SK-N-MC (cell line): Measurements from ENCODE around the gene CNST.

Experiments
- DNase-seq: peaks from one replicate; pipeline ENCODE4 v3.0.0-alpha.2; 2011; ENCODE audit warnings: low read depth, low spot score
- H3K27ac ChIP-seq: fragments of 200-600 bp; sonication (generic); 2 replicates; pipeline ENCODE4 v1.5.1; 2016; ENCODE audit warnings: mixed run types
- H3K36me3 ChIP-seq: fragments of 200-600 bp; sonication (generic); 2 replicates; pipeline ENCODE4 v1.6.1; 2017; ENCODE audit warnings: antibody characterized with exemption, low read length, mixed read lengths; ENCODE audit not compliant: insufficient read depth
- H3K4me3 ChIP-seq: fragments of 200-600 bp; sonication (generic); 2 replicates; pipeline ENCODE4 v1.5.1; 2016
- H3K9ac ChIP-seq: fragments of 200-600 bp; sonication (generic); 2 replicates; pipeline ENCODE4 v1.8.0; 2017; ENCODE audit warnings: mixed run types, mixed read lengths; ENCODE audit not compliant: insufficient read length
- H3K9me3 ChIP-seq: fragments of 200-600 bp; sonication (generic); 2 replicates; pipeline ENCODE4 v1.6.1; 2017; ENCODE audit warnings: low read depth, mild to moderate bottlenecking, antibody characterized with exemption, low read length, moderate library complexity, mixed read lengths
- EZH2 ChIP-seq: fragments of 200-600 bp; sonication (generic); IDR thresholded peaks from one replicate; pipeline ENCODE4 v1.6.1; 2017; ENCODE audit warnings: antibody characterized with exemption
- FOXP2 ChIP-seq: optimal IDR thresholded peaks from 2 replicates; pipeline ENCODE3; 2011; ENCODE audit warnings: mild to moderate bottlenecking, moderate library complexity; ENCODE audit not compliant: insufficient read depth; ENCODE audit errors: extremely low read length, control extremely low read depth
- POLR2AphosphoS5 ChIP-seq: IDR thresholded peaks from 2 replicates; pipeline ENCODE4 v1.6.1; 2012; ENCODE audit warnings: mild to moderate bottlenecking, low read depth, low read length, borderline replicate concordance

The CNST gene, protein sequence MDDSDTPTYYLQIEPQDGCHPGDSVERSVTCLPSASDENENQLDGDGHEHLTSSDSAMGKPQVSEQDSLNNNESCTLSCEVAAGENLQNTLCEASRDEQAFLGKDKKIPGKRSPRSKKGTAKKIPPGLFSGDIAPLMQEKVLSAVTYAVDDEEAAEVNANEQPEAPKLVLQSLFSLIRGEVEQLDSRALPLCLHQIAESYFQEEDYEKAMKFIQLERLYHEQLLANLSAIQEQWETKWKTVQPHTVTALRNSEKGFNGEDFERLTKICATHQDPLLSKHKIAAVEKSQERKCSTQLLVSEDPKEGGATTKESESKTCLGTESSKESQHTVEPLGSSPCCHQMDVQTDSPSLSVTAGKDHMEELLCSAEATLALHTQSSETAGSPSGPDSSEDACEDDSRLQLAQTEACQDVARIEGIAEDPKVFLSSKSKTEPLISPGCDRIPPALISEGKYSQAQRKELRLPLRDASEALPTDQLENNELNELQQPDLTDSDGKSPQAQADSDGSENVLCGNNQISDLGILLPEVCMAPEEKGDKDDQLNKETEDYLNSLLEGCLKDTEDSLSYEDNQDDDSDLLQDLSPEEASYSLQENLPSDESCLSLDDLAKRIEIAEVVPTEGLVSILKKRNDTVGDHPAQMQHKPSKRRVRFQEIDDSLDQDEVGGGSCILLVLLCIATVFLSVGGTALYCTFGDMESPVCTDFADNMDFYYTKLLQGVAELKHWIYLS

DNA sequence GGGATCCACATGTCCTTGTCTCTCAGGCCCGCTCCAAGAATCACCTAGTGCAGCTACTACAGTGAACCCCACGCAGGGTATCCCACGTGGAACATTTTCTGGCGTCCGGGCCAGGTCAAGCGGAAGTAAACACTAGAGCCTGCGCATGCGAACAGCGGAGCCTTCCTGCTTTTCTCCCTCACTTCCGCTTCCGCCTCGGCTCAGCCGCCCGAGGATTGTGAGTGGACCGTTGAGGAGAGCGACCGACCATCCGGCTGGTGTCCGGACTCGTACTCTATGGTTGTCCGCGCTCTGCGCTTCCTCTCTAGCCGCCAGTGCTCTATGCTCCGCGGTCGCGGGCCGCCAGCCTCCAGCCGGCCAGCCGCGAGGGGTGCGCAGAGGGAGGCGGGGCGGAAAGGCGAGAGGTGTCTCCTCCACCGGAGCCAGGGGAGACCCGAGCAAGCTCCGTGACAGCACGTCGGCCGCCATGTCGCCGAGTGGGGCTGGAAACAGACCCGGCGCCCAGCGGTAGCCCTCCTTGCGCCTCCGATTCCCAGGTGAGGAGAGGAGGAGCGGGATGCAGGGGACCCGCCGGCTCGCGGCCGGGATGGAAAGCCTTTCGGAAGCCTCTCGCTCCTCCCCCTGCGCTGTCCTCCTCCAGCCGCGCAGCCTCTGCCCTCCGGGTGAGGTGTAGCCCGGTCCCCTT lies at the start of gene CNST, which contains the start of gene TFB2M:
CNST (plus strand) TSS at position 329 of the 685 bp plus-strand sequence. CDS start 25,107 bp downstream, outside the sequence.
TFB2M (minus strand) TSS at position 134 of the 685 bp plus-strand sequence; CDS start at position 11, 123 bp downstream.
- DNase-seq = peak; percentile 65
- TF ChIP-seq POLR2AphosphoS5 (peak; percentile 84), EZH2 (no peak)
- Histone ChIP-seq H3K27ac (peak within 1 kb of the TSS; percentile 52; the same call in 1 of the 2 replicates), H3K9me3 (no peaks in the 10 kb centered on the region), H3K4me3 (peak within 1 kb of the TSS; percentile 95), H3K36me3 (peaks cover 10% of the 10 kb centered on the region; the same call in 1 of the 2 replicates), H3K9ac (peak within 1 kb of the TSS; percentile 92)

GRCh38 chr1:246517391-246517790 lies 48.9 kb upstream of the CNST start:
- H3K9me3 ChIP-seq = no peaks in the 10 kb centered on the region; the same call in none of the 2 replicates
- H3K27ac ChIP-seq = no peak overlapping the region
- no peak for TF ChIP-seq FOXP2
- TF ChIP-seq EZH2 = no peak
- no peak for TF ChIP-seq POLR2AphosphoS5
- no peaks in the 10 kb centered on the region for H3K36me3 ChIP-seq
- no peak overlapping the region for H3K4me3 ChIP-seq
- no peak overlapping the region for H3K9ac ChIP-seq
- no peak for DNase-seq

GRCh38 chr1:246518456-246519205 lies 47.6 kb upstream of the CNST start:
- Histone ChIP-seq H3K4me3 (no peak overlapping the region), H3K9me3 (no peaks in the 10 kb centered on the region; the same call in none of the 2 replicates), H3K36me3 (no peaks in the 10 kb centered on the region), H3K27ac (no peak overlapping the region), H3K9ac (no peak overlapping the region)
- TF ChIP-seq POLR2AphosphoS5 = no peak
- TF ChIP-seq FOXP2 = no peak
- TF ChIP-seq EZH2 = no peak
- no peak for DNase-seq

DNA sequence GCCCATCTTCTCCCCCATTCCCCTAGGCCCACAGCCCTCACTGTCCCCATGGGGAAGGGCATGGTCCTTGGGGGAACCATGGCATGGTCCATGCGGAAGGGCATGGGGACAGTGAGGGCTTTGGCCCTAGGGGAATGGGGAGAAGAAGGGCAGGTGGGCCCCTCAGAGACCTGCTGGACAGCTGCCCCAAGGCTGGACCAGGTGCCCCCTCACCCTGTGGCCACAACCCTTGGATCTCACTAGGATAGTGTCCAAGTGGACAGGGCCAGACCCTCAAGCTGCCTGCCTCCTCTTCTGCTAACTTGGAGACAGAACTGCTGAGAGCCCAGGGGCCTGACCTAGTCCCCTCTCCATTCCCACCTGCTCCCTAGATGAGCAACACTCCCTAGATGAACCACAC lies 46.7 kb upstream of the CNST start:
- H3K9me3 ChIP-seq = no peaks in the 10 kb centered on the region; the same call in none of the 2 replicates
- H3K9ac ChIP-seq = no peak overlapping the region
- H3K27ac ChIP-seq = no peak overlapping the region
- no peak for DNase-seq
- no peaks in the 10 kb centered on the region for H3K36me3 ChIP-seq
- no peak for TF ChIP-seq POLR2AphosphoS5
- no peak for TF ChIP-seq EZH2
- TF ChIP-seq FOXP2 = no peak
- no peak overlapping the region for H3K4me3 ChIP-seq

DNA sequence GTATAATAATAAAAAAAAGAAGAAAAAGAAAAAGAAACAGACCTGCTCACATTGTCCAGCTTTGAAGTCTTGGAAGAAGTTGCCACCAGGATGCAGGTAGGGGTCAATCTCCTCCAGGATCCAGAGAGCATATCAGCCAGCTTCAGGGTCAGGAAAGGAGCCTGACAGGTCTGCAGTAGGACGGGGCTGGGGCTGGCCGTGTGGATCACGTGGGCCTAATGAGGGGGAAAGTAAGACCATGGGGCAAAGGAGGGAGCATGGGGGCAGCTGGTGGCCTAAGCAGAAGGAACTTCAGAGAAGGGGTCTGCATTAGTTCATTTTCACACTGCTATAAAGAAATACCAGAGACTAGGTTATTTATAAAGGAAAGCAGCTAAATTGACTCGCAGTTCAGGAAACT lies 39.9 kb upstream of the CNST start:
- Histone ChIP-seq H3K36me3 (no peaks in the 10 kb centered on the region), H3K27ac (no peak overlapping the region), H3K4me3 (no peak overlapping the region), H3K9me3 (peaks cover 4% of the 10 kb centered on the region; the same call in 1 of the 2 replicates), H3K9ac (no peak overlapping the region)
- DNase-seq = no peak
- TF ChIP-seq FOXP2 (no peak), POLR2AphosphoS5 (no peak), EZH2 (no peak)

GRCh38 chr1:246526915-246527314 lies 39.3 kb upstream of the CNST start:
- no peak overlapping the region for H3K27ac ChIP-seq
- no peaks in the 10 kb centered on the region for H3K36me3 ChIP-seq
- H3K9me3 ChIP-seq = peaks cover 4% of the 10 kb centered on the region; the same call in 1 of the 2 replicates
- TF ChIP-seq EZH2 = no peak
- TF ChIP-seq FOXP2 = no peak
- no peak for TF ChIP-seq POLR2AphosphoS5
- DNase-seq = no peak
- H3K9ac ChIP-seq = no peak overlapping the region
- H3K4me3 ChIP-seq = no peak overlapping the region

DNA sequence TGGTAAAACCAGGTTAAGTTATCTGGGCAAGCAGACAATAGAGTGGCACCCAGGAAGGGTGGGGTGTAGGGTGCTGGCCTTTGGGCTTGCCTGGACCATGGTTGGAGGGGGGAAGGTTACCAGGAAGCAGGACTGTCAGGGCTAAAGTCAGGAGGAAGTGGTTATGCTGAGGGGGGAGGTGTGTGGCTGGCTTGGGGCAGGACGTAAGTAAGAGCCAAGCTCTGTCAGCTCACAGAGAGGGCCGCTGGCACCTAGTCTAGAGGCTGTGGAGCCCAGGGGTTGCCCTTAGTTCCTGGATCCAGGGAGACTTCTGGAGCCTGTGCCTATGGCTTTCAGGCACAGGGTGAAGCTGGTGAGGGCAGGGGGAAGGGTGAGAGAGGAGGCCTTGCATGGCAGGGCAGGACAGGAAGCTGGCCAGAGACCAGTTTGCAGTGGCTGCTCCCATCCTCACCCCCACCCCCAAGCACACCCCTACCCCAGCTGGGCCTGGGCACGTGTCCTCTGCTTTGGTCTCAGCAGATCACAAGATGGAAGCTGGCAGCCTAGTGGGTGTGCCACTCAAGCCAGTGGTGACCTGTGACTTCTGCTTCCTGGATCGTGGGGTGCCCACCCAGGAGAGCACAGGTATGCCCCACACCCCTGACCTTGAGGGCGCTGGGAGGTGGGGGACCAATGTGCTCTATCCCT lies 38.7 kb upstream of the CNST start:
- TF ChIP-seq FOXP2 = no peak
- no peak for TF ChIP-seq POLR2AphosphoS5
- no peak for TF ChIP-seq EZH2
- no peak overlapping the region for H3K27ac ChIP-seq
- H3K9ac ChIP-seq = no peak overlapping the region
- H3K9me3 ChIP-seq = peaks cover 4% of the 10 kb centered on the region; the same call in 1 of the 2 replicates
- DNase-seq = no peak
- no peak overlapping the region for H3K4me3 ChIP-seq
- no peaks in the 10 kb centered on the region for H3K36me3 ChIP-seq
